Stimulated activated CD8-positive, alpha-beta memory T cell treated with anti-CD3 and anti-CD28 coated beads, Interleukin-4, amount 100 ng/mL, for 1 hour (primary cell): ENCODE data around the gene ATG3.
A peak's percentile ranks its signal among the peaks of the same experiment; 100 is the strongest.
"Not testable (repeated sequence)": the region's sequence is repeated elsewhere in the genome, so short reads cannot be mapped to it uniquely, and the experiment has no call there.

Source experiments
- DNase-seq, 2 donors: peaks; one replicate each; pipeline ENCODE4 v3.0.0-alpha.2; 2020; ENCODE audit warnings: low read depth in 2 of 2, low spot score in 1 of 2

ATG3 gene

GRCh38 chr3:112561484-112561733 lies 353 bp downstream of the ATG3 start:
- DNase-seq, result peak in 1 of 2 donors; percentile 67

- peak; percentile 32 to 36 for DNase-seq
These were observed 860 bp downstream of the ATG3 start for GRCh38 chr3:112560721-112561483.

GRCh38 chr3:112560307-112560706 lies 1.5 kb downstream of the ATG3 start:
- DNase-seq, result no peak

- no peak for DNase-seq
These were observed 3.8 kb downstream of the ATG3 start for GRCh38 chr3:112557976-112558375.

- no peak for DNase-seq
These were observed 6.1 kb downstream of the ATG3 start for GRCh38 chr3:112555535-112556170.

- no peak for DNase-seq
These were observed 10.9 kb downstream of the ATG3 start for GRCh38 chr3:112550859-112551258.

- DNase-seq, result no peak
These were observed 15.5 kb downstream of the ATG3 start for GRCh38 chr3:112546216-112546759.

- no peak for DNase-seq
These were observed 21.7 kb downstream of the ATG3 start for GRCh38 chr3:112539825-112540650.

- no peak for DNase-seq
These were observed 30.4 kb downstream of the ATG3 start for GRCh38 chr3:112531358-112531781.

- no peak for DNase-seq
These were observed 31.2 kb downstream of the ATG3 start for GRCh38 chr3:112530573-112530972.

GRCh38 chr3:112524127-112524526 lies 37.6 kb downstream of the ATG3 start:
- DNase-seq, result not testable (repeated sequence)

- no peak for DNase-seq
These were observed 42.2 kb downstream of the ATG3 start for GRCh38 chr3:112519424-112520001.

- DNase-seq, result not testable (repeated sequence)
These were observed 42.8 kb downstream of the ATG3 start for GRCh38 chr3:112518970-112519369.

GRCh38 chr3:112514527-112515128 lies 47.1 kb downstream of the ATG3 start:
- DNase-seq, result no peak

GRCh38 chr3:112512320-112512719 lies 49.4 kb downstream of the ATG3 start:
- DNase-seq, result no peak

- no peak for DNase-seq
These were observed 52.9 kb downstream of the ATG3 start for GRCh38 chr3:112508860-112509259.

GRCh38 chr3:112508261-112508660 lies 53.5 kb downstream of the ATG3 start:
- no peak for DNase-seq

GRCh38 chr3:112505907-112506306 lies 55.9 kb downstream of the ATG3 start:
- no peak for DNase-seq

GRCh38 chr3:112504123-112504522 lies 57.6 kb downstream of the ATG3 start:
- DNase-seq, result no peak

- DNase-seq, result no peak
These were observed 58.3 kb downstream of the ATG3 start for GRCh38 chr3:112503304-112503972.
